Left colon (tissue), 2 donors: Measurements from ENCODE around the gene GCNA. TPM values are rescaled to one million over a fixed set of nuclear protein-coding genes. Genes with fewer than 3 reads are reported as not detected.
"Not testable (repeated sequence)": the region's sequence is repeated elsewhere in the genome, so short reads cannot be mapped to it uniquely, and the experiment has no call there.

Experiments
- ATAC-seq: fragments of 200-7000 bp; cut with Tn5 transposase; one replicate; pipeline ENCODE4 v1.9.1; 2020; ENCODE audit warnings: mild to moderate bottlenecking, moderate library complexity
- DNase-seq, 2 donors: peaks; one replicate each; pipeline ENCODE4 v3.0.0-alpha.2; 2020
- intact Hi-C, 2 donors: fragments of 100-400 bp; cut with DNase I in 1 of 2; cut with micrococcal nuclease in 1 of 2; formaldehyde crosslinking; loops; one replicate each; pipeline versions ENCODE4 v1.11.2 to v1.14.0; 2022; cut with DNase I, micrococcal nuclease
- total RNA-seq, 2 donors: library from RNA; stranded (reverse); fragmentation: NEBNext Ultra II Directional; extraction: Animal tissue kit (Norgen Biotek cat#: 25700); gene quantifications; one replicate each; pipeline ENCODE4 v1.2.1, GENCODE V29; 2021
- donor health status: DM: no; HTN: no; CAD: no.
- donor health status: DM: yes; HTN: yes; CAD: no.

Gene GCNA
- total RNA-seq, 2 donors from 2014 or later, result 1.1 to 1.2 TPM

GRCh38 chrX:71606536-71607216 is 28.4 kb downstream of the GCNA start:
- no peak for ATAC-seq
- DNase-seq, result no peak
- intact Hi-C loops, result no loop called here

- ATAC-seq (no peak), DNase-seq (no peak)
- intact Hi-C loops, result no loop called here
These were observed 29.3 kb downstream of the GCNA start for GRCh38 chrX:71607488-71607887.

GRCh38 chrX:71609095-71609750 is 31.0 kb downstream of the GCNA start:
- intact Hi-C loops, result no loop called here
- DNase-seq (no peak), ATAC-seq (peak; percentile 49)

GRCh38 chrX:71611736-71612135 is 33.5 kb downstream of the GCNA start:
- intact Hi-C loops, ATAC-seq, DNase-seq: not testable (repeated sequence)

GRCh38 chrX:71612256-71612655 is 34.0 kb downstream of the GCNA start:
- DNase-seq (no peak), ATAC-seq (no peak)
- intact Hi-C loops, result no loop called here

GRCh38 chrX:71615056-71615455 is 36.8 kb downstream of the GCNA start:
- intact Hi-C loops, result no loop called here
- ATAC-seq, result no peak
- DNase-seq, result no peak

GRCh38 chrX:71615954-71616353 is 37.7 kb downstream of the GCNA start:
- intact Hi-C loops, result no loop called here
- no peak for DNase-seq

GRCh38 chrX:71616672-71617529 is 38.7 kb downstream of the GCNA start:
- peak; percentile 74 to 80 for DNase-seq
- peak; percentile 84 for ATAC-seq
- intact Hi-C loops, result no loop called here

More at GRCh38 chrX:71615954-71616353, 37.7 kb downstream of the GCNA start:
- no peak for ATAC-seq

- intact Hi-C loops, result no loop called here
- peak; percentile 18 for ATAC-seq
- DNase-seq, result peak in 1 of 2 donors; percentile 35
These were observed 39.5 kb downstream of the GCNA start for GRCh38 chrX:71617742-71618141.

GRCh38 chrX:71618303-71618721 is 40.1 kb downstream of the GCNA start, which contains the start of gene CXCR3:
TSS of gene CXCR3 (minus strand) at chrX:71618511. CDS start at chrX:71618449, 62 bp downstream.
- DNase-seq (peak; percentile 22 to 57), ATAC-seq (no peak)
- intact Hi-C loops, result no loop called here

- DNase-seq (no peak), ATAC-seq (no peak)
- intact Hi-C loops, result no loop called here
These were observed 40.5 kb downstream of the GCNA start for GRCh38 chrX:71618787-71619186.

- DNase-seq (no peak), ATAC-seq (no peak)
- intact Hi-C loops, result no loop called here
These were observed 41.0 kb downstream of the GCNA start for GRCh38 chrX:71619193-71619592.

- intact Hi-C loops, result no loop called here
- DNase-seq (no peak), ATAC-seq (no peak)
These were observed 41.7 kb downstream of the GCNA start for GRCh38 chrX:71619986-71620385.

- peak; percentile 30 for ATAC-seq
- peak in 1 of 2 donors; percentile 32 for DNase-seq
- intact Hi-C loops, result no loop called here
These were observed 43.4 kb downstream of the GCNA start for GRCh38 chrX:71621603-71622002.

GRCh38 chrX:71622032-71622575 is 43.9 kb downstream of the GCNA start:
- ATAC-seq, result no peak
- DNase-seq, result no peak
- intact Hi-C loops, result no loop called here

- DNase-seq, result peak; percentile 80 to 88
- ATAC-seq, result peak; percentile 79
- intact Hi-C loops, result no loop called here
These were observed 44.6 kb downstream of the GCNA start for GRCh38 chrX:71622576-71623450.

GRCh38 chrX:71623714-71624113 is 45.5 kb downstream of the GCNA start:
- DNase-seq (peak in 1 of 2 donors; percentile 37), ATAC-seq (peak; percentile 15)
- intact Hi-C loops, result no loop called here

- ATAC-seq (no peak), DNase-seq (no peak)
- intact Hi-C loops, result no loop called here
These were observed 47.2 kb downstream of the GCNA start for GRCh38 chrX:71625471-71625870.
